Ramos (cell line): ENCODE measurements around the gene FNDC7.
"Not testable (repeated sequence)": the region's sequence is repeated elsewhere in the genome, so short reads cannot be mapped to it uniquely, and the experiment has no call there.

Experiments used
- in situ Hi-C: fragments of 300-500 bp; cut with MboI; formaldehyde crosslinking; loops from one replicate; pipeline ENCODE4 v1.14.3; 2022; ENCODE audit warnings: low sequenced_read_pairs; ENCODE audit not compliant: unreplicated experiment

The FNDC7 gene

GRCh38 chr1:108712606-108713150 lies at the start of gene FNDC7:
Gene FNDC7 (plus strand): TSS chr1:108712908. CDS start chr1:108712934, 26 bp downstream.
- in situ Hi-C loops: no loop called here

GRCh38 chr1:108663074-108663473 lies 49.6 kb upstream of the FNDC7 start:
- in situ Hi-C loops: no loop called here

GRCh38 chr1:108664481-108664880 lies 48.2 kb upstream of the FNDC7 start:
- in situ Hi-C loops: no loop called here

GRCh38 chr1:108665067-108665466 lies 47.6 kb upstream of the FNDC7 start:
- in situ Hi-C loops: no loop called here

- in situ Hi-C loops: no loop called here
These were observed 46.9 kb upstream of the FNDC7 start for GRCh38 chr1:108665771-108666170.

- in situ Hi-C loops: not testable (repeated sequence)
These were observed 45.3 kb upstream of the FNDC7 start for GRCh38 chr1:108667422-108667821.

- in situ Hi-C loops: no loop called here
These were observed 43.9 kb upstream of the FNDC7 start for GRCh38 chr1:108668777-108669176.

GRCh38 chr1:108669679-108670078 lies 43.0 kb upstream of the FNDC7 start:
- in situ Hi-C loops: no loop called here

- in situ Hi-C loops: no loop called here
These were observed 42.5 kb upstream of the FNDC7 start for GRCh38 chr1:108670131-108670773.

- in situ Hi-C loops: no loop called here
These were observed 41.6 kb upstream of the FNDC7 start for GRCh38 chr1:108671143-108671542.

GRCh38 chr1:108678706-108679105 lies 34.0 kb upstream of the FNDC7 start:
- in situ Hi-C loops: no loop called here

GRCh38 chr1:108679586-108680213 lies 33.0 kb upstream of the FNDC7 start:
- in situ Hi-C loops: no loop called here

GRCh38 chr1:108681701-108682100 lies 31.0 kb upstream of the FNDC7 start:
- in situ Hi-C loops: not testable (repeated sequence)

GRCh38 chr1:108685529-108685928 lies 27.2 kb upstream of the FNDC7 start:
- in situ Hi-C loops: no loop called here

- in situ Hi-C loops: no loop called here
These were observed 25.9 kb upstream of the FNDC7 start for GRCh38 chr1:108686614-108687313.

- in situ Hi-C loops: loop anchor here (10.0 kb wide), 1 partner anchor 413 kb away; no protein-coding TSS in a partner anchor
These were observed 21.4 kb upstream of the FNDC7 start for GRCh38 chr1:108691128-108691941.

GRCh38 chr1:108691942-108692723 lies 20.6 kb upstream of the FNDC7 start, which contains the start of gene PRPF38B:
Gene PRPF38B (plus strand): TSS chr1:108692310. CDS start chr1:108692592, 282 bp downstream.
- in situ Hi-C loops: loop anchor here (10.0 kb wide), 1 partner anchor 413 kb away; no protein-coding TSS in a partner anchor

GRCh38 chr1:108692724-108693655 lies 19.7 kb upstream of the FNDC7 start:
- in situ Hi-C loops: loop anchor here (10.0 kb wide), 1 partner anchor 412 kb away; no protein-coding TSS in a partner anchor
